GM23338 (cell line): ENCODE data around the gene WNT2. TPM values are rescaled to one million over a fixed set of nuclear protein-coding genes. Genes with fewer than 3 reads are reported as not detected.

Experiments
- ATAC-seq: fragments of 200-7000 bp; cut with Tn5 transposase; 3 replicates; pipeline ENCODE4 v1.9.1; 2020
- DNase-seq: peaks from one replicate; pipeline ENCODE4 v3.0.0-alpha.2; 2015; ENCODE audit warnings: low spot score
- H2AFZ ChIP-seq: fragments of 200-600 bp; sonication (generic); 2 replicates; pipeline ENCODE4 v1.8.0; 2016; ENCODE audit warnings: antibody characterized with exemption, mild to moderate bottlenecking, moderate library complexity
- H3F3A ChIP-seq: fragments of 200-600 bp; sonication (generic); replicated peaks from 2 replicates; pipeline ENCODE4 v1.8.0; 2017; ENCODE audit warnings: antibody characterized with exemption, mixed run types, low read depth
- H3K27ac ChIP-seq: fragments of 200-600 bp; sonication (generic); 2 replicates; pipeline ENCODE4 v1.6.1; 2016; ENCODE audit warnings: low read depth
- H3K27me3 ChIP-seq: fragments of 200-600 bp; sonication (generic); 2 replicates; pipeline ENCODE4 v1.8.0; 2016; ENCODE audit warnings: mild to moderate bottlenecking, mixed run types, moderate library complexity; ENCODE audit not compliant: insufficient read depth
- H3K36me3 ChIP-seq: fragments of 200-600 bp; sonication (generic); 2 replicates; pipeline ENCODE4 v1.8.0; 2016; ENCODE audit warnings: mild to moderate bottlenecking; ENCODE audit not compliant: insufficient read depth
- H3K4me1 ChIP-seq: fragments of 200-600 bp; sonication (generic); 2 replicates; pipeline ENCODE4 v1.8.0; 2016; ENCODE audit warnings: mild to moderate bottlenecking, moderate library complexity; ENCODE audit not compliant: insufficient read depth
- H3K4me2 ChIP-seq: fragments of 200-600 bp; sonication (generic); 2 replicates; pipeline ENCODE4 v1.7.1; 2017; ENCODE audit warnings: mixed run types
- H3K4me3 ChIP-seq: fragments of 200-600 bp; sonication (generic); 2 replicates; pipeline ENCODE4 v1.6.1; 2016; ENCODE audit warnings: mixed run types
- H3K79me2 ChIP-seq: fragments of 200-600 bp; sonication (generic); replicated peaks from 2 replicates; pipeline ENCODE4 v1.8.0; 2017; ENCODE audit warnings: mild to moderate bottlenecking; ENCODE audit not compliant: insufficient read depth
- H3K9me2 ChIP-seq: fragments of 200-600 bp; sonication (generic); 2 replicates; pipeline ENCODE4 v1.8.0; 2017; ENCODE audit not compliant: insufficient read depth
- H4K20me1 ChIP-seq: fragments of 200-600 bp; sonication (generic); replicated peaks from 2 replicates; pipeline ENCODE4 v1.8.0; 2017; ENCODE audit warnings: mild to moderate bottlenecking; ENCODE audit not compliant: insufficient read depth
- H3K27ac Mint-ChIP-seq: 2 replicates; pipeline ENCODE4 v1.8.0; 2020; ENCODE audit warnings: inconsistent platforms, mild to moderate bottlenecking, moderate library complexity, mixed read lengths
- H3K27me3 Mint-ChIP-seq: 3 replicates; pipeline ENCODE4 v1.8.0; 2022; ENCODE audit warnings: low read depth, mild to moderate bottlenecking, moderate library complexity, mixed read lengths, inconsistent platforms; ENCODE audit not compliant: insufficient read depth, poor library complexity
- H3K36me3 Mint-ChIP-seq: 3 replicates; pipeline ENCODE4 v1.8.0; 2021; ENCODE audit warnings: low read depth, mild to moderate bottlenecking, inconsistent platforms, moderate library complexity, mixed read lengths
- H3K4me1 Mint-ChIP-seq: 3 replicates; pipeline ENCODE4 v1.8.0; 2020; ENCODE audit warnings: mild to moderate bottlenecking, inconsistent platforms, mixed read lengths
- H3K4me3 Mint-ChIP-seq: 3 replicates; pipeline ENCODE4 v1.8.0; 2021; ENCODE audit warnings: moderate library complexity, mild to moderate bottlenecking, inconsistent platforms, mixed read lengths
- H3K9me3 Mint-ChIP-seq: 3 replicates; pipeline ENCODE4 v1.8.0; 2020; ENCODE audit warnings: moderate library complexity, mild to moderate bottlenecking, inconsistent platforms, mixed read lengths
- CREB1 ChIP-seq: fragments of 250-450 bp; sonication (Bioruptor Pico); IDR thresholded peaks from 2 replicates; pipeline ENCODE4 v1.5.0; 2020; ENCODE audit warnings: low read depth, mild to moderate bottlenecking, moderate library complexity
- CTCF ChIP-seq, 2 experiments: fragments of 200-600 bp in 1 of 2; sonication (generic) in 1 of 2; conservative IDR thresholded peaks; 2 replicates each; pipeline versions ENCODE4 v1.5.1 to v1.6.1; 2016 to 2017; ENCODE audit warnings: antibody characterized with exemption in 2 of 2, low read depth in 2 of 2, mild to moderate bottlenecking in 2 of 2, moderate library complexity in 1 of 2
- ETS1 ChIP-seq: IDR thresholded peaks from 2 replicates; pipeline ENCODE4 v1.6.1; 2016; ENCODE audit warnings: antibody characterized with exemption
- JUNB ChIP-seq: IDR thresholded peaks from one replicate; pipeline ENCODE4 v1.6.1; 2016; ENCODE audit warnings: antibody characterized with exemption; ENCODE audit not compliant: unreplicated experiment
- NANOG ChIP-seq: IDR thresholded peaks from 2 replicates; pipeline ENCODE4 v1.6.1; 2016; ENCODE audit warnings: antibody characterized with exemption, borderline replicate concordance
- POLR2AphosphoS5 ChIP-seq: IDR thresholded peaks from 2 replicates; pipeline ENCODE4 v1.6.1; 2016; ENCODE audit warnings: antibody characterized with exemption, low read depth
- REST ChIP-seq: IDR thresholded peaks from one replicate; pipeline ENCODE4 v1.6.1; 2018; ENCODE audit warnings: antibody characterized with exemption; ENCODE audit not compliant: unreplicated experiment
- ZNF114 ChIP-seq: fragments of 250-450 bp; sonication (Bioruptor Pico); IDR thresholded peaks from 2 replicates; pipeline ENCODE4 v1.5.0; 2020; ENCODE audit warnings: mild to moderate bottlenecking, moderate library complexity
- ZNF331 ChIP-seq: fragments of 250-450 bp; sonication (Bioruptor Pico); IDR thresholded peaks from 2 replicates; pipeline ENCODE4 v1.5.0; 2020; ENCODE audit warnings: low read depth, mild to moderate bottlenecking, moderate library complexity
- polyA plus RNA-seq: library from polyadenylated mRNA; unstranded; fragments of >200 nt; fragmentation: Nextera tagmentation; extraction: Ambion mirVana; gene quantifications from 2 replicates; pipeline ENCODE4 v1.2.1, GENCODE V29; 2016
- total RNA-seq: library from RNA; depleted of rRNA; stranded (reverse); fragments of >200 nt; shearing (Covaris generic); gene quantifications from 2 replicates; pipeline ENCODE4 v1.2.3, GENCODE V29; 2014

WNT2 gene
- total and polyA plus RNA-seq, 2 experiments from 2014 or later, result not detected

- no peaks in the 10 kb centered on the region for H3K4me1 Mint-ChIP-seq
- H3K4me3 Mint-ChIP-seq, result no peak overlapping the region
- Histone ChIP-seq H3K9me2 (no peaks in the 10 kb centered on the region), H3K27me3 (no peaks in the 10 kb centered on the region), H3K79me2 (no peaks in the 10 kb centered on the region), H3K4me2 (no peak overlapping the region), H3K36me3 (no peaks in the 10 kb centered on the region), H2AFZ (0 out of 2 replicates have a peak overlapping the region, but pooled peaks have one; percentile 16), H3K27ac (no peak overlapping the region), H3F3A (no peaks in the 10 kb centered on the region), H4K20me1 (no peaks in the 10 kb centered on the region), H3K4me1 (no peaks in the 10 kb centered on the region), H3K4me3 (no peak overlapping the region)
- no peaks in the 10 kb centered on the region for H3K27me3 Mint-ChIP-seq
- H3K27ac Mint-ChIP-seq, result no peak overlapping the region
- no peak for TF ChIP-seq ZNF331 (CRISPR knock-in tag)
- TF ChIP-seq JUNB, result no peak
- no peaks in the 10 kb centered on the region for H3K9me3 Mint-ChIP-seq
- no peaks in the 10 kb centered on the region for H3K36me3 Mint-ChIP-seq
- DNase-seq (peak; percentile 42), ATAC-seq (peak; percentile 68)
These were observed 26.8 kb downstream of the WNT2 start for GRCh38 chr7:117296066-117296465.

- H3K4me1 ChIP-seq, result no peaks in the 10 kb centered on the region
- H3K4me2 ChIP-seq, result no peak overlapping the region
- H3K27me3 ChIP-seq, result no peaks in the 10 kb centered on the region
- no peaks in the 10 kb centered on the region for H3K79me2 ChIP-seq
- no peak overlapping the region for H2AFZ ChIP-seq
- H3K36me3 ChIP-seq, result no peaks in the 10 kb centered on the region
- ATAC-seq (no peak), DNase-seq (no peak)
- no peak overlapping the region for H3K4me3 ChIP-seq
- H3K36me3 Mint-ChIP-seq, result no peaks in the 10 kb centered on the region
- peaks cover 2% of the 10 kb centered on the region for H3K27me3 Mint-ChIP-seq
- H3K9me2 ChIP-seq, result 0 out of 2 replicates have a peak, but pooled peaks cover 2% of the 10 kb centered on the region
- H4K20me1 ChIP-seq, result no peaks in the 10 kb centered on the region
- no peak overlapping the region for H3K4me3 Mint-ChIP-seq
- H3K27ac ChIP-seq, result no peak overlapping the region
- no peak overlapping the region for H3K27ac Mint-ChIP-seq
- no peak for TF ChIP-seq NANOG
- no peaks in the 10 kb centered on the region for H3F3A ChIP-seq
- no peaks in the 10 kb centered on the region for H3K9me3 Mint-ChIP-seq
- H3K4me1 Mint-ChIP-seq, result no peaks in the 10 kb centered on the region
These were observed 37.0 kb downstream of the WNT2 start for GRCh38 chr7:117285826-117286225.

GRCh38 chr7:117284692-117285091 is 38.2 kb downstream of the WNT2 start:
- H3K4me2 ChIP-seq, result no peak overlapping the region
- no peak for TF ChIP-seq POLR2AphosphoS5
- TF ChIP-seq JUNB, result no peak
- no peak for TF ChIP-seq CREB1 (CRISPR knock-in tag)
- TF ChIP-seq NANOG, result no peak
- TF ChIP-seq ZNF331 (CRISPR knock-in tag), result no peak
- TF ChIP-seq REST, result no peak
- TF ChIP-seq ZNF114 (CRISPR knock-in tag), result no peak
- TF ChIP-seq CTCF (conservative IDR thresholded peaks at IDR 0.05; ENCODE audit: low read depth in 2 of 2), result no peak
- TF ChIP-seq ETS1, result no peak

More at GRCh38 chr7:117284692-117285091, 38.2 kb downstream of the WNT2 start:
- DNase-seq, result no peak
- Mint-ChIP-seq H3K27ac (no peak overlapping the region), H3K4me1 (no peaks in the 10 kb centered on the region), H3K4me3 (no peak overlapping the region), H3K27me3 (peaks cover 2% of the 10 kb centered on the region), H3K36me3 (no peaks in the 10 kb centered on the region), H3K9me3 (no peaks in the 10 kb centered on the region)
- no peak for ATAC-seq
- no peaks in the 10 kb centered on the region for H3K79me2 ChIP-seq
- H3K4me3 ChIP-seq, result no peak overlapping the region
- H2AFZ ChIP-seq, result no peak overlapping the region
- H3F3A ChIP-seq, result no peaks in the 10 kb centered on the region
- no peaks in the 10 kb centered on the region for H3K27me3 ChIP-seq
- no peak overlapping the region for H3K27ac ChIP-seq
- no peaks in the 10 kb centered on the region for H3K4me1 ChIP-seq
- 0 out of 2 replicates have a peak, but pooled peaks cover 2% of the 10 kb centered on the region for H3K9me2 ChIP-seq
- H3K36me3 ChIP-seq, result no peaks in the 10 kb centered on the region
- H4K20me1 ChIP-seq, result no peaks in the 10 kb centered on the region
